Measurements from ENCODE around the gene PDE6H. TPM values are rescaled to one million over a fixed set of nuclear protein-coding genes. Genes with fewer than 3 reads are reported as not detected.

PDE6H gene
- total and polyA plus RNA-seq, 4 donors = 0.08 to 0.88 TPM; not detected in 2

DNA sequence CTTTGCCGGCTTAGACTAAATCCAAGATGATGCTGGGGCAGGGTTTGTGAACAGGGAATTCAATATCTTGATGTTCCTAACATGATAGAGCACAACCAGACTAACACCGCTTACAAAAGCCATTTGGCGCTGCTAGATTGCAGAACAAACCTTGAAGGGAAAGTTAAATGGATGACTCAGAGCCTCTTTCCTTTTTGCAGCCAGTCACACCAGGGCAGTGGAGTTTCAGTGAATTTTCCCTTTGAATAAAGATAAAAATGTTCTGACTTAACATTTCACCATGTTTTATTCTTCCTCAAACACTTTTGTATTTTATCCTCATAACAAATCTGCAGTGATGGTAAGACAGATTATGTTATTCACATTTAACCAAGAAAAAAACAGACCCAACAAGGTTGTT, 47.3 kb downstream of the PDE6H start:
- ATAC-seq (ENCODE audit: insufficient read depth, low FRiP score) = no peak
- Histone ChIP-seq H3K9me3 (ENCODE audit: control insufficient read depth in 4 of 4, insufficient read depth in 3 of 4, low read length in 3 of 4) (peaks cover 0 to 5% (median 0%) of the 10 kb centered on the region in 4 donors), H3K4me3 (no peak overlapping the region), H3K36me3 (ENCODE audit: control insufficient read depth in 4 of 4, insufficient read depth in 4 of 4, low read length in 4 of 4) (no peaks in the 10 kb centered on the region), H3K27me3 (ENCODE audit: control insufficient read depth in 3 of 3, insufficient read depth in 3 of 3, low read length in 2 of 3) (no peaks in the 10 kb centered on the region), H3K27ac (ENCODE audit: low read depth in 1 of 2, low read length in 1 of 2) (no peak overlapping the region), H3K9ac (ENCODE audit: insufficient read depth in 1 of 2, low read length in 2 of 2) (no peak overlapping the region), H3K4me1 (ENCODE audit: control insufficient read depth in 5 of 5, insufficient read depth in 5 of 5, low read length in 5 of 5) (no peaks in the 10 kb centered on the region)
- TF ChIP-seq, protein P1, sequence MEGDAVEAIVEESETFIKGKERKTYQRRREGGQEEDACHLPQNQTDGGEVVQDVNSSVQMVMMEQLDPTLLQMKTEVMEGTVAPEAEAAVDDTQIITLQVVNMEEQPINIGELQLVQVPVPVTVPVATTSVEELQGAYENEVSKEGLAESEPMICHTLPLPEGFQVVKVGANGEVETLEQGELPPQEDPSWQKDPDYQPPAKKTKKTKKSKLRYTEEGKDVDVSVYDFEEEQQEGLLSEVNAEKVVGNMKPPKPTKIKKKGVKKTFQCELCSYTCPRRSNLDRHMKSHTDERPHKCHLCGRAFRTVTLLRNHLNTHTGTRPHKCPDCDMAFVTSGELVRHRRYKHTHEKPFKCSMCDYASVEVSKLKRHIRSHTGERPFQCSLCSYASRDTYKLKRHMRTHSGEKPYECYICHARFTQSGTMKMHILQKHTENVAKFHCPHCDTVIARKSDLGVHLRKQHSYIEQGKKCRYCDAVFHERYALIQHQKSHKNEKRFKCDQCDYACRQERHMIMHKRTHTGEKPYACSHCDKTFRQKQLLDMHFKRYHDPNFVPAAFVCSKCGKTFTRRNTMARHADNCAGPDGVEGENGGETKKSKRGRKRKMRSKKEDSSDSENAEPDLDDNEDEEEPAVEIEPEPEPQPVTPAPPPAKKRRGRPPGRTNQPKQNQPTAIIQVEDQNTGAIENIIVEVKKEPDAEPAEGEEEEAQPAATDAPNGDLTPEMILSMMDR (IDR thresholded peaks at IDR 0.05; ENCODE audit: control extremely low read depth, extremely low read depth) = no peak
- no peak for DNase-seq
- WGBS, 2 donors = 93 to 95% methylated on average over 3 of the region's 3 CpGs

Other genes starting within 250 kb of the PDE6H start
- gene WBP11, start 169.6 kb upstream of the PDE6H start, total RNA-seq = 10 to 100 TPM; 39.5 to 52.8 TPM
- 10 to 100 TPM; 14.8 to 21.6 TPM for gene WBP11, start 169.6 kb upstream of the PDE6H start, polyA plus RNA-seq
- 1 to 10 TPM in 1 of 2 donors, under 1 TPM in 1; 0.55 to 2.4 TPM for gene C12orf60, start 169.4 kb upstream of the PDE6H start, total RNA-seq
- gene C12orf60, start 169.4 kb upstream of the PDE6H start, polyA plus RNA-seq = under 1 TPM; 0.71 to 0.87 TPM
- 1 to 10 TPM in 1 of 2 donors, under 1 TPM in 1; 0.80 to 1.3 TPM for gene SMCO3, start 158.9 kb upstream of the PDE6H start, total RNA-seq
- gene SMCO3, start 158.9 kb upstream of the PDE6H start, polyA plus RNA-seq = under 1 TPM; 0.27 to 0.61 TPM
- gene ART4, start 129.5 kb upstream of the PDE6H start, total RNA-seq = 1 to 10 TPM; 1.1 to 3.1 TPM
- under 1 TPM; 0.76 to 0.77 TPM for gene ART4, start 129.5 kb upstream of the PDE6H start, polyA plus RNA-seq
- gene MGP, start 87.2 kb upstream of the PDE6H start, total RNA-seq = 100 to 1,000 TPM; 175 to 592 TPM
- gene MGP, start 87.2 kb upstream of the PDE6H start, polyA plus RNA-seq = 100 to 1,000 TPM; 193 to 262 TPM
- 10 to 100 TPM; 13.6 to 64.6 TPM for gene ERP27, start 34.5 kb upstream of the PDE6H start, total RNA-seq
- 1 to 10 TPM; 1.9 to 7.2 TPM for gene ERP27, start 34.5 kb upstream of the PDE6H start, polyA plus RNA-seq
- 100 to 1,000 TPM in 1 of 2 donors, 10 to 100 TPM in 1; 66.5 to 250 TPM for gene ARHGDIB, start 11.4 kb upstream of the PDE6H start, total RNA-seq
- 100 to 1,000 TPM; 269 to 597 TPM for gene ARHGDIB, start 11.4 kb upstream of the PDE6H start, polyA plus RNA-seq
- 10 to 100 TPM; 10.6 to 20.1 TPM for gene RERG, start 248.4 kb downstream of the PDE6H start, total RNA-seq
- gene RERG, start 248.4 kb downstream of the PDE6H start, polyA plus RNA-seq = 1 to 10 TPM; 3.3 to 6.4 TPM

Data from lung (tissue), 12 donors.